Measurements from ENCODE around the gene KLHL42.

- TF ChIP-seq CTCF (conservative IDR thresholded peaks at IDR 0.05; ENCODE audit: low read length), result no peak
- no peak for TF ChIP-seq EZH2phosphoT487 (IDR thresholded peaks at IDR 0.05; ENCODE audit: borderline replicate concordance, low read depth, low read length)
These were observed 25.2 kb upstream of the KLHL42 start for GRCh38 chr12:27754795-27755194.
